Stimulated activated CD8-positive, alpha-beta memory T cell treated with anti-CD3 and anti-CD28 coated beads, Interleukin-7, amount 100 ng/mL, for 4 hours (primary cell): ENCODE results near the gene TTYH2.

ENCODE experiments used
- DNase-seq, 2 donors: peaks; one replicate each; pipeline ENCODE4 v3.0.0-alpha.2; 2020; ENCODE audit warnings: low read depth in 2 of 2

TTYH2 gene

DNA sequence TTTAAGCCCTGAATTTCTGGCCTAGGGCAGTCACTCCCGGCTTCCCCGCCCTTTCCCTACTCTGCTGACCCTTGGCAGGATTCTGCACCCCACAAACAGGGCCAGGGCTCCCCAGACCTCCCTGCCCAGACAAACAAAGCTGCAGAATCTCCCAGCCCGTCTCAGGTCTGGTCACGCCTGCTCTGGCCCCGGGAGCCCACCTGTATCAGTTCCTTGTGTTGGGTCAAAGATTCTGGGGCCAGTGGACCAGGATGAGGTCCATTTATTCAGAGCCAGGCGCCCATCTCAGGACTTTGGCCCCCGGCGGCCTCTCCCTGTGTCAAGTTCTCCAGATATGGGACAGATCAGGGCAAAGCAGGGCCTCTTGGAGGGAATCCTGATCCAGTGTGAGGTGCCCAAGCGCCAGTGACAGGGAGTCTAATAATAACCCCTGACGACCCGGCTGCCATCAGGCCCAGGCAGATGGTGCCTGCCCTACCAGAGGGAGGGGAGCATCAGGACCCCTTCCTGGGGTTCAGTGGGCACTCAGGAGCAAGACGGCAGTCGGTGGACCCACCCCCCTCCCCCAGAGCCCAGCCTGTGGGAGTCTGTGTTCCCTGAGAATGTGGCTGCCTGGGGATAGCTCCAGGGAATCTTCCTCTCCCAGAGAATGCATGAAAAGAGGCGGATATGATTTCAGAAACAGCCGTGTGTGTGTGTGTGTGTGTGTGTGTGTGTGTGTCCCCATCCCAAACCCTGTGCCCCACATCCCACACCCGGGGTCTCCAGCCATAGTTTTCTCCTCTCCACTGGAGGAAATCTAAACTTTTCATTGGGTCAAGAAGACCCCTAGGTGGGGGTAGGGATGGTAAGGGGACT lies 1.3 kb downstream of the TTYH2 start:
- no peak for DNase-seq

DNA sequence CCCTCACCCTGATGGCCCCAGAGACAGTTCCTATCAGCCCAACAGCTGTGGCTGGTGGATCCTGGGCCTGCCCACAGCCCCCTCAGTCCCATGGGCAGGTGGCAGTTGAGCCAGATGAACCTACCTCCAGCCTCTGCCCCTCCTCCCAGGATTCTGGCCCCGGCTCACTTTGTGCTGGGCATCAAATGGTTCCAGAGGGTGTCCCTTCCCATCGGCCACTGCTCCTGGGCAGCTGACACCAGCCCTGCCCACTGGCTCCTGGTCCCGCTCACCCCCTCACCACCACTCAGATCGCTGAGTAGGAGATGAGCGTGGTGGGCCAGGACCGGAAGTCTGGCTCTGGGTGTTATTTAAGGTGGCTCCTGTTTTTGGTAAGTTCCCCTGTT lies 2.0 kb downstream of the TTYH2 start:
- no peak for DNase-seq

- DNase-seq: no peak
These were observed 3.1 kb downstream of the TTYH2 start for GRCh38 chr17:74216505-74216904.

DNA sequence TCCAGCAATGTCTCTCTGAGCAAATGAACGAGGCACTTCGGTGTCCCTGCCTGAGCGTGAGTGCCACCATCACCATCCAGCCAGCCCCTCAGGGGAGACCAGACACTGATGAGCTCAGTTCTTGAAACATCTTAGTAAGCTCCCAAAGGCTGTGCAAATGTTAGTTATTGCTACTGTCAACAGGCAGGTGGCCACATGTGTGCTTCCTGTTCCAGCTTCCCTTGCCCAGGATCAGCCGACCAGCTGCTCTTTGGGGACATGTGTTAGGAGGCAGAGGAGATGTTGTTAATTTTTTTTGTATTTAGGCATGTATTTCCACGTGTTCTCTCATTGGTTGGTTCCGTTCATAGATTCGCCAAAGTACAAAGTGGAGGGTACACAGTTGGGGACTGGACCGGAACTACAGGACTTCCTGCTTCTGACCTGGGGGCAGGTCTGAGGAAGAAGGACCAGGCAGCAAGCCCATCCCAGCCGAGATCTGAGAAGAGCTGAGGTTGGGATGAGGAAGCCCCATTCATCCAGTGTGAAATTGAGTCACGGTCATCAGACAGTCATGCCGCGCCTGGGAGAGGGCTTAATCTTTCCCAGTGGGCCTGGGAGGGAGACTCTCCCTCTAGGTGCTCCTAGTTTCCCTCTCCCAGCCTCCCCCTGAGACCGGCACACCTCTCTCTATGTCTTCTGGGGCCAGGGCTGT lies 3.8 kb downstream of the TTYH2 start:
- DNase-seq: no peak

DNA sequence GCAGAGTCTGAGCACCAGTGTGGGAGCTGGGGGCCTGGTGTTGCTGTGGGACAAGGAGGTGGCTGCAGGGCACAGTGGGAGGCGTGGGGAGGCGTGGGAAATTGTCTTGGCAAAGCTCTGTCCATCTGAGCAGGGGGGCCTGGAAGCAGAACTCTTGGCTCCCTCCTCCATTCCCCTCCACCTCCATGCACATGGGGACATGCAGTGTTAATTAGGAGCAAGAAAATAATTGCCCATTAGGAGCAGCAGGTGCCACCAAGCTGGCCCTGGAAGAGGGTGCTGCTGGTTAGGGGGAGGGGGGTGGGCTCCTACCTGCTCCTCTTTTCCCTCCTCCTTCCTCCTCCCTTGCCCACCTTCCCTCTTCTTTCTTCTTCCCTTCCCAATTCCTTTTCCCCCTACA lies 4.5 kb downstream of the TTYH2 start:
- DNase-seq: no peak

DNA sequence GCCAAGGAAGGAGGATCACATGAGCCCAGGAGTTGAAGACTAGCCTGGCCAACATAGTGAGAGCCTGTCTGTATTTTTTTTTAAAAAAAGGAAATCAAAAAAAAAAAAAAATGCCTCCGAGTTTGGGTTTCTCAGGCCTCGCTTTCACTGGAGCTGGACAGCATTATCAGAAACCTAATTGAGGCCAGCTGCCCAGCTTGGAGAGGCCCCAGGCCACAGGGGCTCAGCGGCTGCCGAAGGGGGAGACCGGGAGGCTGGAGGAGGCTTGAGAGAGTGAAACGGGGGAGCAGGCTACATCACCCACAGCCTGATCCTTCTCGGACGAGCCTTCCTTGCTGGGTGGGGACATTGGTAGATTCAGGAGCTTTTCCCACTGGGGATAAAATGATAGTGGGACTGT lies 5.1 kb downstream of the TTYH2 start:
- no peak for DNase-seq

GRCh38 chr17:74219576-74220133 lies 6.3 kb downstream of the TTYH2 start:
- DNase-seq: no peak

DNA sequence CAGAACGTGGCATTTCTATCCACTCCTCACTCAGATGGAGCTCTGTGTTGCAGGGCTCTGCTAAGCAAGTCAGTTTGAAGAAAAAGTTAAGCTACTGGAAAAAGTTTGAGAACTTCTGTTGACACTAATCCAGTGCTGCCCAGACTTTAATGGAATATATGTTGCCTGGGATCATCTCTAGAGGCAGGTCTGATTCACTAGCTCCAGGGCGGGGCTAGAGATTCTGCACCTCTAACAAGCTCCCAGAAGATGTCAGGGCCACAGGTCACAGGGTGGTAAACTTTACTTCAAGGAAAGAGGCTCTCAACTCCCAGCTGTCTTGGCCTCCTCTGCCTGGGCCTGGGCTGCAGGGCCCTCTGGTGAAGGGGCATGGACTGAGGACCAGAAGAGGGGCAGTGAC lies 6.8 kb downstream of the TTYH2 start:
- no peak for DNase-seq

GRCh38 chr17:74220946-74221818 lies 7.8 kb downstream of the TTYH2 start:
- no peak for DNase-seq

DNA sequence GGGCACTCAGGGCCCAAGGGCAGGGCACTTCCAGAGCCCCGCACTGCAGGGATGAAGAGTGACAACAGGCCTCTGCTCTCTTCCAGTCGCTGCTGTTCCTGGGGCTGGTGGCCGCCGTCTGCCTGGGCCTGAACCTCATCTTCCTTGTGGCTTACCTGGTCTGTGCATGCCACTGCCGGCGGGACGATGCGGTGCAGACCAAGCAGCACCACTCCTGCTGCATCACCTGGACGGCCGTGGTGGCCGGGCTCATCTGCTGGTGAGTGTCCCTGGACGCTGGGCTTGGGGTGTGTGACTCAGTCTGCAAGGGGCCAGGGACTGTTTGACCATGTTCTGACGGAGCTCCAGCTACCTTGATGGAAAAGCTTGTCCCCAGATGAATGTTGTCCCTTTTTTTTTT lies 9.0 kb downstream of the TTYH2 start:
- DNase-seq: no peak

DNA sequence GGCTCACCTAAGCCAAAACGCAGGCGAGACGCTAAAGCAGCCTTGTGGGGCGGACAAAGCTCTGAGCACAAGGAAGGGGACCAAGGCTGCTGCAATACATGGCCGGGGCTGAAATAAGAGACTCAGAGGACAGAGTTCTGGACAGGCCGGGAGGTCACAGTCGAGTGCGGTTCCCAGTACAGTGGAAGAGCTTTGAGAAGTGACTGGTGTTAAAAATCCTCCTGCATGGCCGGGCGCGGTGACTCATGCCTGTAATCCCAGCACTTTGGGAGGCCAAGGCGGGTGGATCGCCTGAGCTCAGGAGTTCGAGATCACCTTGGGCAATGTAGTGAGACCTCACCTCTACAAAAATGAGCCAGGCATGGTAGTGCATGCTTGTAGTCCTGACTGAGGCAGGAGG lies 10.5 kb downstream of the TTYH2 start:
- DNase-seq: no peak

GRCh38 chr17:74224959-74225725 lies 11.8 kb downstream of the TTYH2 start:
- DNase-seq: no peak

DNA sequence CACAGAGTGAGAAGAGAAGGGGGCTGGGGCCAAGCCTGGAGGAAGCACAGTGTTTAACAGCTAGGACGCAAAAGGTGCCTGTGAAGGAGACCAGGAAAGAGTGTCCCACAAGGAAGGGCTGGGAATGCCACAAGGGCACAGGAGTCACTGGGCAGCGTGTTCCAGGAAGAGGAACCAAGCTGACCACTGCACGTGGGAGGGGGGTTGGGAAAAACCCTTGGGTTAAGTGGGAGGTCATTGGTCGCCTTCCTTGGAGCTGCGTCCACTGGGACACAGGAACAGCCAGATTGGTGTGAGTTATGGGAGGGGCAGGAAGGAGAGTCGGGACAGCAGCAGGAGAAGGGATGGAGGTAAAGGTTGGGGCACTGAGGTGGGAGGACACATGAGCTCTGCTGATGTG lies 12.9 kb downstream of the TTYH2 start:
- DNase-seq: no peak

DNA sequence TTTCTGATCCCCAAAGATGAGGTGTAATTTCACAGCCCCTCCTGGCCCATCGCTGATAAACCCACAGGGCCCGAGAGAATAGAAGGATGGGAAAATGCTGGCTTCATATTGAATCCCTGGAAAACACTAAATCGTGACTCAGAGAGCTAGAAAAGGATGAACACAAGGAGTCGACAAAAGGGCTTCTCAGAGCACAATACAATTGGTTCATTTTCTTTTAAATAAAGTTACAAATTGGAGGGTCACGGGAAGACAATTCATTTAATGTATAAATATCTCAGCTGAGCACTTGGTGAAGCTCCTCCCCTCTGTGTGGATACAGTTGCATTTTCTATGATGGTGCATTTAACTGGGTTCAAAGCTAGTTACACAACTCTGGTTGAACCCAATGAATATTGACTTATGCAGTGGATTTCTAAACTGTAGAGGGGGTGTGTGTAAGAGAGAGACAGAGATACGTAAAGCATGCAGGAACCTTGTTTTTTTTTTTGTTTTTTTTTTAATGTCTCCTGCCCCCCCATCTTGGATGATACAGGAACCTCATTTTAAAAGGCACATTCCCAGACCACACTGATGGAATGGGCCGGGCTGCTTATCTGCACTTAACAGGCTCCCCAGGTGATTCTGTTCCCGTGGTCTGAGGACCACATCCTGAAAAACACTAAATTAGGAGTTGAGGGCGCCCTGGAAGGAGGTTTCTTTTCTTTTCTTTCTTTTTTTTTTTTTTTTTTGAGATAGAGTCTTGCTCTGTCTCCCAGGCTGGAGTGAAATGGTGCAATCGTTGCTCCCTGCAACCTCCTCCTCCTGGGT lies 14.1 kb downstream of the TTYH2 start:
- no peak for DNase-seq

GRCh38 chr17:74228306-74228978 lies 15.1 kb downstream of the TTYH2 start:
- DNase-seq: no peak

DNA sequence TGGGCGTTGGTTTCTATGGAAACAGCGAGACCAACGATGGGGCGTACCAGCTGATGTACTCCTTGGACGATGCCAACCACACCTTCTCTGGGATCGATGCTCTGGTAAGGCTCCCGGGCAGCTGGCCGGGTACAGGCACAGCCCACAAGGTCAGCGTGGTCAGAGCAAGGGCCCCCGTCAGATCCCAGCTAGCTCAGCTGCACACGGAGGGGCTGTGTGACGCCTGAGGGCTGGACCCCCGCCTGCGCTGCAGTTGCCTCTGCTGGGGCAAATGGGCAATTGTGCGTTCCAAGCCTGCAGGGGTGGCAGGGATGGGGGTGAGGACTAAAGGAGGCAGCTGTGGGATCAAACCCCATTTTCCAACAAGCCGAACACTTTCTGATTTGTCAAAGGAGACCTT lies 17.5 kb downstream of the TTYH2 start:
- DNase-seq: no peak

- DNase-seq: no peak
These were observed 18.8 kb downstream of the TTYH2 start for GRCh38 chr17:74231928-74232907.

DNA sequence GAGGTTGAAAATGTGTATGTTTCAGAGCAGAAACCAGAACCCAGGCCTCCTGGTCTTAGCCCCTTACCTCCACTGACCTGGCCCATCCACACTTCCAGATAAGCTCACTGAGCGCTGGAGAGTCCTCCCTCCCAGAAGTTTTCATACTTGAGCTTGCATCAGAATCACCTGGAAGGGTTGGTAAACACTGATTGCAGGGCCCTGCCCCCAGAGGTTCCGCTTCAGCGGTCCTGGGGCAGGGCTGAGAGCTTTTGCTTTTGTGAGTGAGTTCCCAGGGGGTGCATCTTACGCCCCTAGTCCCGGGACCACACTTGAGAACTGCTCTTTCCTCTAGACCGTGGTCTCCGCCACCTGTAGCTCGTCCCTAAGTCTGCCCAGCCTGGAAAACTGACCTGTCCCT lies 20.6 kb downstream of the TTYH2 start:
- no peak for DNase-seq

DNA sequence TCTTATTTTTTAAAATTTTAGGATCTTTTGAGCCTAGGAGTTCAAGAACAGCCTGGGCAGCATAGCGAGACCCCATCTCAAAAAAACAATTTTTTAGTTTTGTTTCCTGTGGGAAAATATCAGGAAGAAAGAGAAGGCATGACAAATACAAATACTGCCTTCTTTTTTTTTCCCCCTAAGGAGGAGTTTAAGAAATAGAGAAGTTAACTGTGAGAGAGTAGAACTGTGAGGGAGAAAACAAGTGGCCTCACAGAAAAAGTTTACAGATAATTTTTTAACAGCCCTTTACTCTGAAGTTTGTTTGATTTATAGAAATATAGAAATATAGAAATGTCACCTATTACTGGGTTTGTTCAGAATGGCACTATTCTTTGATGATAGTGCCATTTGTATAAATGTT lies 21.1 kb downstream of the TTYH2 start:
- DNase-seq: no peak
